Ovary (tissue), 9 donors: Measurements from ENCODE around the gene ZNF429. TPM values are rescaled to one million over a fixed set of nuclear protein-coding genes. Genes with fewer than 3 reads are reported as not detected.
A peak's percentile ranks its signal among the peaks of the same experiment; 100 is the strongest.

Source experiments
- DNase-seq, 5 donors: peaks; one replicate each; pipeline ENCODE4 v3.0.0-alpha.2; 2019 to 2020
- H3K27ac ChIP-seq, 2 donors: fragments of 200-600 bp; one replicate each; pipeline versions ENCODE4 v1.5.1 to v1.8.0; 2019 to 2022
- H3K27me3 ChIP-seq: fragments of 200-600 bp; one replicate; pipeline ENCODE4 v1.8.0; 2022
- H3K36me3 ChIP-seq: fragments of 200-600 bp; sonication (generic); one replicate; pipeline ENCODE4 v1.5.1; 2019
- H3K4me1 ChIP-seq: one replicate; pipeline ENCODE4 v1.8.1; 2013; ENCODE audit warnings: mild to moderate bottlenecking, moderate library complexity; ENCODE audit not compliant: insufficient read depth
- H3K4me3 ChIP-seq: fragments of 200-600 bp; sonication (generic); one replicate; pipeline ENCODE4 v1.5.1; 2017
- H3K9me3 ChIP-seq, 2 donors: fragments of 200-600 bp in 1 of 2; sonication (generic) in 1 of 2; one replicate each; pipeline versions ENCODE4 v1.5.1 to v1.8.1; 2013 to 2019; ENCODE audit warnings: mild to moderate bottlenecking in 1 of 2, moderate library complexity in 1 of 2
- CTCF ChIP-seq, 3 donors: fragments of 450-650 bp in 2 of 3; fragments of 200-600 bp in 1 of 3; IDR thresholded peaks; one replicate each; pipeline versions ENCODE4 v1.5.1 to v1.8.0; 2016 to 2022; ENCODE audit warnings: antibody characterized with exemption in 3 of 3, mild to moderate bottlenecking in 1 of 3
- EP300 ChIP-seq: sonication (generic); formaldehyde crosslinking; IDR thresholded peaks from one replicate; pipeline ENCODE4 v1.6.1; 2017; ENCODE audit warnings: antibody characterized with exemption
- POLR2A ChIP-seq: fragments of 450-650 bp; IDR thresholded peaks from one replicate; pipeline ENCODE4 v1.6.1; 2017; ENCODE audit warnings: antibody characterized with exemption, mild to moderate bottlenecking, moderate library complexity
- WGBS, 3 donors: extraction: QIAGEN DNeasy Blood & Tissue Kit in 1 of 3; methylation state at CpG; one replicate each; pipeline versions ENCODE4 v1.1.5 to v1.1.7; 2013 to 2017; 5-methylcytosine and 5-hydroxymethylcytosine counted together
- intact Hi-C, 4 donors: fragments of 100-400 bp; cut with DNase I; formaldehyde crosslinking; loops; one replicate each; pipeline versions ENCODE4 v1.11.0 to v1.15.1; 2022 to 2023
- polyA plus RNA-seq, 2 donors: library from polyadenylated mRNA; stranded (reverse); fragments of 200-250 nt in 1 of 2; fragments of 350-450 nt in 1 of 2; fragmentation: Illumina TruSeq in 1 of 2; extraction: RNeasy Lipid Tissue Mini Kit (QIAGEN cat#74804) in 1 of 2; gene quantifications; one replicate each; pipeline ENCODE4 v1.2.3, GENCODE V29; 2013 to 2014
- total RNA-seq, 7 donors: library from RNA; depleted of rRNA in 2 of 7; stranded (reverse); fragments of >200 nt in 2 of 7; fragmentation: NEBNext Ultra II Directional in 3 of 7; extraction: Animal tissue kit (Norgen Biotek cat#: 25700) in 3 of 7; gene quantifications; one replicate each; pipeline versions ENCODE4 v1.1.0 to v1.2.4, GENCODE V29; 2016 to 2023
- donor health status: DM: no; HTN: no; CAD: no; lungs with moderate emphysema.
- donor health status: DM: no; HTN: no; CAD: no.
- donor health status: Bipolar disorder and iron deficiency.
- donor health status: DM: yes; HTN: yes; CAD: no.
- donor health status: DM: no; HTN: no; CAD: no.
- donor health status: DM: yes; HTN: yes; CAD: no.

ZNF429 gene
- total and polyA plus RNA-seq, 9 donors = 10.9 to 22.8 (median 13.2) TPM

GRCh38 chr19:21482863-21483276 lies 22.5 kb upstream of the ZNF429 start:
- Histone ChIP-seq H3K4me1 (peaks cover 1% of the 10 kb centered on the region), H3K27me3 (no peaks in the 10 kb centered on the region), H3K36me3 (no peaks in the 10 kb centered on the region), H3K4me3 (no peak overlapping the region), H3K27ac (peak overlapping the region in 1 of 2 donors; percentile 23), H3K9me3 (no peaks in the 10 kb centered on the region)
- 41 to 50% (median 42%) methylated on average over 15 to 18 of the region's 18 CpGs for WGBS, 3 donors
- DNase-seq = peak; percentile 54 to 81 (median 74)
- intact Hi-C loops = no loop called here
- TF ChIP-seq EP300 (no peak), POLR2A (no peak), CTCF (IDR thresholded peaks at IDR 0.05) (peak; percentile 53 to 84 (median 76))

- DNase-seq = peak; percentile 38 to 79 (median 62)
- WGBS, 3 donors = 77 to 87% (median 78%) methylated on average over 43 of the region's 43 CpGs
- Histone ChIP-seq H3K27ac (no peak overlapping the region), H3K27me3 (no peaks in the 10 kb centered on the region), H3K4me1 (peaks cover 1% of the 10 kb centered on the region), H3K36me3 (no peaks in the 10 kb centered on the region), H3K4me3 (no peak overlapping the region), H3K9me3 (no peaks in the 10 kb centered on the region)
- no peak for TF ChIP-seq EP300
- peak in 1 of 3 donors; percentile 19 for TF ChIP-seq CTCF (IDR thresholded peaks at IDR 0.05)
- intact Hi-C loops = no loop called here
Observed at GRCh38 chr19:21483589-21484170, 21.7 kb upstream of the ZNF429 start.

GRCh38 chr19:21484631-21485030 lies 20.8 kb upstream of the ZNF429 start:
- H3K36me3 ChIP-seq = no peaks in the 10 kb centered on the region
- no peak for DNase-seq
- peaks cover 1% of the 10 kb centered on the region for H3K4me1 ChIP-seq
- no peaks in the 10 kb centered on the region for H3K9me3 ChIP-seq
- no peak overlapping the region for H3K4me3 ChIP-seq
- intact Hi-C loops = no loop called here
- TF ChIP-seq CTCF (IDR thresholded peaks at IDR 0.05) (no peak), EP300 (no peak), POLR2A (no peak)
- WGBS, 3 donors = 79 to 86% (median 86%) methylated on average over 5 of the region's 5 CpGs
- H3K27me3 ChIP-seq = no peaks in the 10 kb centered on the region
- no peak overlapping the region for H3K27ac ChIP-seq

- H3K36me3 ChIP-seq = no peaks in the 10 kb centered on the region
- no peaks in the 10 kb centered on the region for H3K27me3 ChIP-seq
- DNase-seq = no peak
- intact Hi-C loops = no loop called here
- TF ChIP-seq CTCF (IDR thresholded peaks at IDR 0.05) = no peak
- no peak for TF ChIP-seq POLR2A
- no peak overlapping the region for H3K27ac ChIP-seq
- no peak overlapping the region for H3K4me3 ChIP-seq
- H3K9me3 ChIP-seq = no peaks in the 10 kb centered on the region
- H3K4me1 ChIP-seq = peaks cover 1% of the 10 kb centered on the region
Observed at GRCh38 chr19:21485926-21486325, 19.5 kb upstream of the ZNF429 start.
